GM21737 (cell line): Measurements from ENCODE around the gene TMEM39A.

ENCODE experiments used
- ATAC-seq: cut with Tn5 transposase; IDR thresholded peaks from one replicate; pipeline ENCODE4 v1.9.1; 2021; ENCODE audit warnings: mild to moderate bottlenecking, moderate library complexity; ENCODE audit not compliant: unreplicated experiment

The TMEM39A gene

DNA sequence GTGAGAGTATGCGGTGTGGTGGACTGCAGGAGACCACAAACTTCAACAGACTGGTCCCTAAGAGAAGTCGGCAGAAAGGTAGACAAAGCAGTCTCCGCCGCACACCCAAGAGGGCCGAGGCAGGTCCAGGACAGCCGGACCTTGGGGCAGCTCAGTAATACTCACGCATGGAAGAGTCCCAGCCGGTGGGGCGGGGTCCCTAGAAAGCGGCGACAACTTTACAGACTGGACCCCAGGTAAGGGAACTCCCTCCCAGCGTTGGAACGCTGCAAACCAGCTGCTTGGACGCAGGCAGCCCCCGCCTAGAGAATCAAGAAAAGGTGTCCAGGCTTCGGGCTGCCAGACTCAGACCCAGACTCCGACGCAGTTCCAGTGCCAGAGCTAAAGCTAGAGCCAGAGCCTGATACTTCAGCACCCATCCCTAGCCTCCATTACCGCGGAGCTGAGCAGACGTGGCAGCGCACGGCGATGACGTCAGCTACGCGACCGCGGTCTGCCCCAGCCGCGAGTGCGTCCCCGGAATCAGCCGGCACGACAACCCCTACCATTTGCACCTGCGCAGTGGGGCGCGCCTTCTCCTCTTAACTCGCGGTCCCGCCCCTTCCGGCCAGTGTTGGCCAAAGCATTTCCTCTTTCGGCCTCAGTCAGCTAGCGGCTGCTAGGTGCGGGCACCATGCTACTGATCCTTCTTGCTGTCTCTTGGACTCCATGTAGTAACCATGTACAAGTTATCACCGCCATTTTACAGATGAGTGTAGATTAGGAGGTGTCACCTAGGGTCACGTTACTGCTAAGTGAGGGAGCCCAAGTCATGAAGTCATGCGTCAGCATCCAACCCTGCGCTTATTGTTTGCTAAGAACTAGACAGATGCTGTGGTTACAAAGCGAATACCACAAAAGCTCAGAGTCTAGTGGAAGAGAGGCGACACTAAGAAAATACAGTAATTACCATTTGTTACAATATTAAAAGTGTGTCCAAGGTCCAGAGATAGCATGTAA is at the start of gene TMEM39A:
TMEM39A (minus strand) TSS at position 445 of the 999 bp plus-strand sequence. CDS start 1,541 bp downstream, outside the sequence.
- ATAC-seq: peak; percentile 91

DNA sequence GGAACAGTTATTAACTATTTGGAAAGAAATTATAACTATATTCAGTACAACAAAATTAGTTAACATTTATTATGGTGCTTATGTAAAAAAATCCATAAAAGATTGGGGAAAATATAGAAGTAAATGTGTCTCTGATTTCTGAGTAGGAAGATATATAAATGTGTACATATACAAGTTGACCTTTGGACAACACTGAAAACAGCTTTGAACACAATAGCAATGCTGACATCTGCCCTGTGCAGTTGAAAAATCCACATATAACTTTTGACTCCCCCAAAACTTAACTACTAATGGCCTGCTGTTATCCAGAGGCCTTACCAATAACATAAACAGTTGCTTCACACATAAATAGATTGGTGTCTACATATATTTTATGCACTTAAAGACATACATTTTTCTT is 47.3 kb upstream of the TMEM39A start:
- ATAC-seq: no peak

GRCh38 chr3:119508172-119508845 is 44.9 kb upstream of the TMEM39A start:
- ATAC-seq: peak; percentile 56

DNA sequence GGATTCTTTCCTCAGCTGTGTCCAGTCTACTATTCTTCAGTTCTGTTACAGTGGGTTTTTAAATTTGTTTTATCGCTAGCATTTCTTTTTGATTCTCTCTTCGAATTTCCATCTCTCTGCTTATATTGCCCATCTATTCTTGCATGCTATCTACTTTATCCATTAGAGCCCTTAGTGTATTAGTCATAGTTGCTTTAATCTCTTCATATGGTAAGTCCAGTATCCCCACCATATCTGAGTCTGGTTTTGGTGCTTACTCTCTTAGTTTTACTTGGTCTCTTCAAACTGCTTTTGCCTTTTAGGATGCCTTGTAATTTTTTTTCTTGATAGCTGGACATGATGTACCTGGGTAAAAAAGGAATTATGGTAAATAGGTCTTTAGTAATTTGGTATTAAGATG is 44.0 kb upstream of the TMEM39A start:
- ATAC-seq: no peak

- no peak for ATAC-seq
These were observed 43.2 kb upstream of the TMEM39A start for GRCh38 chr3:119506631-119507030.

GRCh38 chr3:119500901-119501300 is 37.5 kb upstream of the TMEM39A start:
- no peak for ATAC-seq

- ATAC-seq: no peak
These were observed 36.9 kb upstream of the TMEM39A start for GRCh38 chr3:119500265-119500664.

- ATAC-seq: peak; percentile 99
These were observed 35.0 kb upstream of the TMEM39A start, which contains the start of gene TIMMDC1 for GRCh38 chr3:119498186-119499011. TSS of gene TIMMDC1 (plus strand) at chr3:119498547. CDS start at chr3:119498734, 187 bp downstream.

GRCh38 chr3:119497820-119498185 is 34.4 kb upstream of the TMEM39A start:
- no peak for ATAC-seq

- ATAC-seq: no peak
These were observed 31.2 kb upstream of the TMEM39A start for GRCh38 chr3:119494597-119494996.

DNA sequence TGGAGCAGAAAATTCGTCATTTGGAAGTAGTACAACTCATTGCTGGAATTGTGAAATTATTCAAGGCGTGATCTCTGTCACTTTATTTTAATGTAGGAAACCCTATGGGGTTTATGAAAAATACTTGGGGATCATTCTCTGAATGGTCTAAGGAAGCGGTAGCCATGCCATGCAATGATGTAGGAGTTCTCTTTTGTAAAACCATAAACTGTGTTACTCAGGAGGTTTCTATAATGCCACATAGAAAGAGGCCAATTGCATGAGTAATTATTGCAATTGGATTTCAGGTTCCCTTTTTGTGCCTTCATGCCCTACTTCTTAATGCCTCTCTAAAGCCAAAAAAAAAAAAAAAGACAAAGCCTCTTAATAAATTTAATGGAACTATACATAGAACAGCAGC is 29.4 kb upstream of the TMEM39A start:
- no peak for ATAC-seq

DNA sequence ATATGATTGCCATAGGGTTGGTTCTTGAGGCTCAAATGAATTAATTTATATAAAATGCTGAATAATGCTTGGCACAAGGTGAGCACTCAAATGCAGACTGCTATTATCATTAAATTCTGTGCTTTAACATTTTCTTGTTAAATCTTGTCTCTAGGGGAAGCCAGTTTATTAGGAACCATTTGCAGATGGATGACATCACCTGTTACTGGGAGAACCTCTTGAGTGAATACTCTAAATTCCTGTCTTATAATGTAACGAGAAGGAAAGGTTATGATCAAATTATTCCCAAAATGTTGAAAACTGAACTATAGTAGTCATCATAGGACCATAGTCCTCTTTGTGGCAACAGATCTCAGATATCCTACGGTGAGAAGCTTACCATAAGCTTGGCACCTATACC is 28.7 kb upstream of the TMEM39A start:
- no peak for ATAC-seq

- no peak for ATAC-seq
These were observed 26.7 kb upstream of the TMEM39A start for GRCh38 chr3:119490153-119490552.

- ATAC-seq: no peak
These were observed 22.1 kb upstream of the TMEM39A start for GRCh38 chr3:119485563-119485962.

DNA sequence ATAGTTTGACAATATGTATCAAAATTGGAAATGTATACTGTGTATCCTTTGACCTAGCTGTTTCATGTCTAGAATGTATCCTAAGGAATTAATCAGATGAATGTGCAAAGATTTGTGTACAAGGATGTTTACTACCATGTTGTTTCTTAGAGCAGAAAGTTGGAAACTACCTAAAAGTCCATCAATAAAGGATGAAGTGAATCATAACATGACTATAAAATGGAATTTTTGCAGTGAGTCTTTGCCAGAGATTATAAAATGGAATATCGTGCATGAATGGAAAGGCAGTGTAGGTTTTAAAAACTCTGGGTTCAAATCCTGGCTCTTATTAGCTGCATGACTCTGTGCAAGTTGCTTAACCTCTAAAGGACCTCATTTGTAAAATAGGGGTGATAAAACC is 19.7 kb upstream of the TMEM39A start:
- no peak for ATAC-seq

DNA sequence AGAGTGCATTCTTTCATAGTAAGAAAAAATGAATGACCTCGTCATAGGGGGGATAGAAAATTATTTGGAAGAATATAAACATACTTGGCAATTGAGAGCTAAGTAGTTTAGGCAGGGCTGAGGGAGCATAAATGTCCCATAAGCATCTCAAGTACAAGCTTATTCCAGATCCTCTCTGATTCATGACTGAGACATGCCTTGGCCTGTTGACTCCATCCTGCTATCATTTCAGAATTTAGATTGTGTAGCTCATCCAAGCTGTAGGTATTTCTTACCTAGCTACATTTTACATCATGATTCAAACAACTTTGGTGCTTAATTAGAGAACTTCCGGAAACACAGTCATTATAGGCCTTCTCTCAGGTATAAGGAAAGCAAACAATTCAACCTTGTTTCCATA is 17.7 kb upstream of the TMEM39A start:
- no peak for ATAC-seq

DNA sequence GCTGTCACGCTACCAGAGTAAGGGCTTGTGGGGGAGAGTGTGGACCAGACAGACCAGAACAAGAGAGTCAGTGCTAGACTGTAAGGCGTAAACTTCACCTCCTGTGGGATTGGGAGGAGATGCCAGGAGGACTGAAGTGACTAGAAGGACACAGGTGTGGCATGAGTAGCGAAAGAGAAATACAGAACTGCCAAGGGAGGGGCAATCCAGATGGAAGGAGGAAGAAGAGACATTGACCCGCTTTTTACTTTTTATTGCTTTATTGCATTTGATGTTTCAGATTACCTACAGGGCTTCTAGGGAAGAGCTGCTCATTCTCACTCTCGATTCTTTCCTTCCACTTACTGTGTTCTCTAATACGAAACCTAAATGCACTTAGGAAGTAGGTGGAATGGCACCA is 7.5 kb upstream of the TMEM39A start:
- ATAC-seq: no peak

DNA sequence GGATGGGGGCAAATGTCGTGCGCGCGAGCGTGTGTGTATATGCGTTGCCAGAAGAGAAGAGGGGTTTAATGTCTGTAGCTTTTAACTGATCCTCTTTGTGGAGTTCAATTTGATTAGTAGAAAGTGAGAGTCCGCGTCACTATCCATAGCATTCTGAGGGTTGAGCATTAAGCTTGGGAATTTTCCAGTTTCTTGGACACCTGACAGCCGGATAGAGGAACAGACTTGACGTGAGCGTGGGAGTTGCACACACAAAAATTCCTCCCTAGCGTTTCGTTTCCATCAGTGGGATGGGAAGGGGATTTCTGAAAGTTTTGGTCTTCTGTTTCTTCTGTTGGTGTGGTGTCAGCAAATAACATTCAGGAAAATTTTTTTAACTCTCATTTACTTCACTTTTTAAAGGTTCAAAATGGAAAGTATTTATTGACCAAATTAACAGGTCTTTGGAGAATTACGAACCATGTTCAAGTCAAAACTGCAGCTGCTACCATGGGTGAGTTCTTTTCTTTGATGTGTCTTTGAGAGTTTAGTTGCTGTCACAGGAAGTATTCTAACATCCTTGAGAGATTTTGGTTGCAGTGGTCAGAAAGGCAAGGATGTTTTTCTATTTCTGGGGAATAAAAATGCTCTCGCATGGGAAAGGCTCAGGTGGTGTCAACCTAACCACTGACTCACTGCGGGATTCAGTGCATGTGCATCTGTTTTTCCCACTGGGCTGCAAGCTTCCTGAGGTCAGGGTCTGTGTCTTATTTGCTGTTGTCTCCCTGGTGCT is 6.2 kb upstream of the TMEM39A start:
- peak; percentile 2 for ATAC-seq

GRCh38 chr3:119468041-119468440 is 4.6 kb upstream of the TMEM39A start:
- no peak for ATAC-seq

DNA sequence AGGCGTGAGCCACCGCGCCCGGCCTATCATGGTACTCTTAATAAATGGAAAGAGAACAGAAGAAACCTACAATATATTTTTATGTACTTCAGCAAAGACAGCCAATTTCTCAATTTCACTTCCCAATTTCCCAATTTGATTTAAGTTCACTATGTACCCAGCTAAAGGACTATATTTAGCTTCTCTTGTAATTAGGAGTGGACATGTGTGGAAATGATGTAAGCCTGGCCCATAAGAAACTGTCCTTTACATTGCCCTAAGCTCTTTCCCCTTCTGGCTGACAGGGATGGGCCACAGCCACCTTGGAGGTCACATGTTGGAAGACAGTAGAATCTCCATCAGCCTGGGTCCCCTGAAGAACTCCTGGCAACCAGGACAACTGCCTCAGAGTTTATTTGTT is 6.2 kb downstream of the TMEM39A start:
- ATAC-seq: no peak
